Kidney tubule cell (primary cell): Measurements from ENCODE around the gene MINDY4B.

Experiments used
- DNase-seq: peaks from one replicate; pipeline ENCODE4 v3.0.0-alpha.2; 2018; ENCODE audit warnings: low spot score

The MINDY4B gene

GRCh38 chr3:150844484-150844883 lies 60.8 kb downstream of the MINDY4B start:
- no peak for DNase-seq

DNA sequence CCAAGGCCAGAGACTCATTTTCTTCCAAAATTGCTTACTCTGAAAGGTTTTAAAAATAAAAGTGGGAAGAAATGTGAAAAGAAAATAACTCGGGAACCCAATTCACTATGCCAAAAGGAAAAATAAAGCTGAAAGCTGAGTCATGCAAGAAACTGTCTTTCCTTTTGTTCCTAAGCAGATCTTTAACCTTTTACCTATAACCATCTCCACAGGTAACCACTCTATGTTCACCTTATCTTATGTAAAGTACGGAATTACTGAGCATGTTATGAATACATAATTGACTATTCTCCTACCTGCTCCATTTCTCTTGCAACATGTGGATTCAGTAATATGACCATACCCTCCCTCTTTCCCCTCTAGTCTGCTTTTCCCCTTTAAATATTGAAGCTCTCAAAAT lies 62.0 kb downstream of the MINDY4B start:
- no peak for DNase-seq

- DNase-seq, result no peak
Observed at GRCh38 chr3:150840802-150841515, 64.3 kb downstream of the MINDY4B start.

GRCh38 chr3:150830745-150831144 lies 74.5 kb downstream of the MINDY4B start:
- DNase-seq, result no peak

- DNase-seq, result peak; percentile 9
Observed at GRCh38 chr3:150830094-150830681, 75.1 kb downstream of the MINDY4B start.

DNA sequence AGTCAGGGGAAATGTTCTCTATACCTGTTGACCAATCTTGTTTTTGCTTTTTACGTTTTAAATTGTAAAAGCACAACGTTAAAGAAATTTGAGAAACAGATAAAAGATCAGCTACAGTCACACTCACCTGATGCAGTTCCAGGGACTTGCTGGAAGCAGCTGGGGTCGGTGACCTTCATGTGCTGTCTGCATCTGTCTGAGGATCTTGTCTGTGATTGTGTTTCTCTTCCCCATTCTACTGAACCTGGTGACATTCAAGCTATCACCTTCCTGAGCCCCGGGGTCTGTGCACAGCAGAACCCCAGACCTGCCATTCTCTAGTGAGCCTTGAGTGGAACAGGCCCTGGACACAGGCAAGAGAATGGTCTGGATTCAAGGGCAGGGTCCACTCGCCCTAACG lies 75.8 kb downstream of the MINDY4B start:
- DNase-seq, result no peak

DNA sequence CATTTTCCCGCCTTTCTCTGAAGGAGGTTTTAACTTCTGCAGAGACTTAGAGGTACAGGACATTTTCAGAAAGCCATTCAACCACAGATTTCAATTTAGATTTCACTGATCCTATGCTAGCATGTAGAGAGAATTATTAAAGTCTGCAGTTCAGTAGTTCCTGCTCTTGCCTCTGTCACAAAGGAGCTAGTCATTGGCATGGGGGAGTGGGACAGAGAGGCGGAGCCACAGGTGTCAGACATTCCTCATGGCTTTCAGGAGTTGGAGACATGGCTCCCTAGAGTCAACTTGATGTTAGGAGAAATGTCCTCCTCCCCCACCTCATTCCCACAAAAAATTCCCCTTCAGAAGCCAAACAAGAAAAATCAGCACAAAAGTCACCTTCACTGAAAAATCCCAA lies 76.2 kb downstream of the MINDY4B start:
- DNase-seq, result no peak

DNA sequence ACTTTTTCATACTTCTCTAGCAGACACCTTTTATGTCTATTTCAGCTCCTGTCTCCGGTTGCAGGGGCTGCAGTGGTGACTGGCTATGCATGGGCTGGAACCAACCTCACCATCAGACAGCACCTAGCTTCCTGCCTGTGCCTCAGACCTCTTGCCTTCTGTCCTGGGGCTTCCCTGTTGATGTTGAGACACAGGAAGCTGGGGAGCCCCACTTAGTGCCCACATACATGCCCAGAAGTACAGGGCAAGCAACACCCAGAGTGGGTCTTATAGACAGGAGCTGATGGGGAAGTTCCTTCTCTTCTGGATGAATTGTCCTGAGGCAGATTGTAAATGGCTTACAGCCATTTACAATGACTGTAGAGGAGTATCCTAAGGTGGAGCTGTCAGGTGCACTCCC lies 77.0 kb downstream of the MINDY4B start:
- no peak for DNase-seq

DNA sequence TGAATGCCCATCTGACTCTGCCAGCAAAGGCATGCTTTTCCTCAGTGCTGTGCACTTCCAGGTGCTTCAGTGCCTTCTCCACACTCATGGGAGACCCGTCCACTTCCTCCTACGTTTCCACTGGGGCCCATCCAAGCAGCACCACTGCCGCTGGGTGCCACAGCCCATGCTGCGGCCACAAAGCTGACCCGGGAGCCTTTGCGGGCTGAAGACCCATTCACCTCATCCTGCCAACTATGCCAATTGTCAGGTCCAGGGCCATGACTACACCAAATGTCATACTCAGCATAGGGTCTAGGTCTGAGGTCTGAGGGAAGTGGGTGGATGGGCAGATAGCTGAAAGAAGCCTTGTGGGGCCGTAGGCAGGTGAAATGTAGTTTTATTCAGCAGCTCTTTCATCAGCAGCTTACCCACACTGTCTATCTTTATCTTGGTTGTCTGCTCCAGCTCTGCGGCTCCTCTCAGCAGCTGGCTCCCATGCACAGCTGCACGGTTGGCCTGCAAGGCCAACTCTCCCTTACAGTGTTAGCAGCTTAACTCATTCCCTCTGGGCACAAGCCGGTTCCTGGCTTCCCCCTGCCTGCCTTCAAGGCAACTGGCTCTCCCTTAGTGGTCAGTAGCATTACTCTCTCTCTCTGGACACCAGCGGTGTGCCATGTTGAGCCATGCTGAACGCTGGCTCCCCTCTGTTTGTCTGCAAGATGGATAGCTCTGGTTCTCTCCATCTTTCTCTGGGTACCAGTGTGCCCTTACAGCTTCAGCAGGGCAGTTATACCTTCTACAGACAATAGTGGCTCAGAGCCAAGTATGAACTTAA lies 78.6 kb downstream of the MINDY4B start:
- no peak for DNase-seq

DNA sequence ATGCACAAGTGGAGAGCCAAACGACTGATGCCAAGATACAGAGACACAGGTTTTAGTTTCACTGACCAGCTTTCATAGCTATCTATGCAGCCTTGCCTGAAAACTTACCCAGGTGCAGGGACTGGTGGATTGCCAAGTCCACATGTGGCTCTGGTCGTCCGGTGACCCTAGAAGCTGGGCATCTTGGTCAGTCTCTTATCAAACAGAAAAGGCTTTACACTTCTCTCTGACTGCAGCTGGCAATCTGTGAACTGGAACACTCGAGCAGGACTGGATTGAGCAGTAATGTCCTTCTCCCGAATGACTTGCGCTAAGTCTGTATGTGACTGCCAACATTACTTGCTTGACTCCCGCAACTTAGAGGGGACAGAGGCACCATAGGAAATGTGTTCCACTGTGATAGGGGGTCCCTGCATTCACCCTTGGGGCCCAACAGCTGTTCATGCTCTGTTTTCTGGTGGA lies 79.3 kb downstream of the MINDY4B start:
- DNase-seq, result no peak

DNA sequence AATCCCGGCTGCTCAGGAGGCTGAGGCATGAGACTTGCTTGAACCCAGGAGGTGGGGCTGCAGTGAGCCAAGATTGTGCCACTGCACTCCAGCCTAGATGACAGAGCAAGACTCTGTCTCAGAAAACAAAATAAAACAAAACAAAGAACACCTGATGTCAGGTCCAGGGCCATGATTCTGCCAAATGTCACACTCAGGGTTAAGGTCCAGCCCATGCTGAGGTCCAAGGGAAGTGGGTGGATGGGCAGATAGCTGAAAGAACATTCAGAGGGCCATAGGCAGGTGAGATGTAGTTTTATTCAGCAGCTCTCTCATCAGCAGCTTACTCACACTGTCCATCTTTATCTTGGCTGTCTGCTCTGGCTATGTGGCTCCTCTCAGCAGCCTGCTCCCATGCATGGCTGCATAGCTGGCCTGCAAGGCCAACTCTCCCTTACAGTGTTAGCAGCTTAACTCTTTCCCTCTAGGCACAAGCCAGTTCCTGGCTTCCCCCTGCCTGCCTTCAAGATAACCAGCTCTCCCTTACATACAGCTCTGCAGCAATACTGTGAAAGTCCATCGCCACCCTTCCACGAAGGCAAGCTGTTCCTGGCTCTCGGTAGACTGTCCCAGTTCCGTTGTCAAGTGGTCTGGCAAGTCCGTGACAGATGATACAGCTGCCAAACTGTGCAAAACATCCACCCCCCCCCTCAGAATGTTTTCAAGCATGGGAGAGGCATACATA lies 79.9 kb downstream of the MINDY4B start:
- DNase-seq, result peak; percentile 2

GRCh38 chr3:150823277-150823676 lies 82.0 kb downstream of the MINDY4B start:
- DNase-seq, result no peak

GRCh38 chr3:150822636-150823035 lies 82.6 kb downstream of the MINDY4B start:
- DNase-seq, result no peak
